NCI-H524 treated with DMSO at 0.1 percent for 48 hours (cell line): ENCODE measurements around the gene WSB1.
"Not testable (repeated sequence)": the region's sequence is repeated elsewhere in the genome, so short reads cannot be mapped to it uniquely, and the experiment has no call there.

Source experiments
- DNase-seq: peaks from one replicate; lab custom pipeline; 2025; lab: John Stamatoyannopoulos, UW

Gene WSB1

GRCh38 chr17:27279132-27279531 is 14.8 kb upstream of the WSB1 start:
- not testable (repeated sequence) for DNase-seq

GRCh38 chr17:27280527-27280926 is 13.4 kb upstream of the WSB1 start:
- DNase-seq: no peak

GRCh38 chr17:27281438-27281837 is 12.5 kb upstream of the WSB1 start:
- DNase-seq: no peak

- DNase-seq: no peak
Observed at GRCh38 chr17:27282054-27282551, 11.8 kb upstream of the WSB1 start.

- DNase-seq: no peak
Observed at GRCh38 chr17:27283060-27283459, 10.9 kb upstream of the WSB1 start.

- DNase-seq: no peak
Observed at GRCh38 chr17:27283751-27284150, 10.2 kb upstream of the WSB1 start.

GRCh38 chr17:27284811-27285415 is 9.0 kb upstream of the WSB1 start:
- DNase-seq: no peak

- no peak for DNase-seq
Observed at GRCh38 chr17:27285516-27285915, 8.4 kb upstream of the WSB1 start.

- no peak for DNase-seq
Observed at GRCh38 chr17:27288183-27288582, 5.7 kb upstream of the WSB1 start.

- no peak for DNase-seq
Observed at GRCh38 chr17:27289856-27290255, 4.1 kb upstream of the WSB1 start.

GRCh38 chr17:27290916-27291598 is 2.9 kb upstream of the WSB1 start:
- no peak for DNase-seq

GRCh38 chr17:27293359-27293897 is 486 bp upstream of the WSB1 start:
- DNase-seq: no peak

GRCh38 chr17:27294689-27295630 is 1.0 kb downstream of the WSB1 start:
- peak; percentile 75 for DNase-seq

- DNase-seq: no peak
Observed at GRCh38 chr17:27295945-27296344, 2.0 kb downstream of the WSB1 start.

- DNase-seq: no peak
Observed at GRCh38 chr17:27296428-27296979, 2.6 kb downstream of the WSB1 start.

GRCh38 chr17:27299384-27300049 is 5.6 kb downstream of the WSB1 start:
- DNase-seq: no peak

- DNase-seq: no peak
Observed at GRCh38 chr17:27303734-27304133, 9.8 kb downstream of the WSB1 start.

GRCh38 chr17:27306276-27306835 is 12.4 kb downstream of the WSB1 start:
- no peak for DNase-seq

GRCh38 chr17:27310565-27311110 is 16.7 kb downstream of the WSB1 start:
- DNase-seq: no peak

GRCh38 chr17:27313301-27313700 is 19.4 kb downstream of the WSB1 start:
- DNase-seq: no peak

- DNase-seq: no peak
Observed at GRCh38 chr17:27315322-27315721, 21.4 kb downstream of the WSB1 start.
